WTC11 (cell line): ENCODE results near the gene MYCBPAP. TPM values are rescaled to one million over a fixed set of nuclear protein-coding genes. Genes with fewer than 3 reads are reported as not detected.

Source experiments
- ATAC-seq: fragments of 200-7000 bp; cut with Tn5 transposase; 2 replicates; pipeline ENCODE4 v1.10.0; 2021; ENCODE audit warnings: mild to moderate bottlenecking, moderate library complexity
- CTCF ChIA-PET: fragments of 300-600 bp; sonication (Branson Sonifier 250); formaldehyde crosslinking; loops from one replicate; lab custom pipeline; 2021; ENCODE audit warnings: antibody characterized with exemption; lab: Charles Lee
- POLR2A ChIA-PET: fragments of 350-600 bp; sonication (Branson Sonifier 250); formaldehyde crosslinking; loops from one replicate; lab custom pipeline; 2021; ENCODE audit warnings: antibody characterized with exemption; lab: Charles Lee
- DNase-seq: peaks from one replicate; pipeline ENCODE4 v3.0.0; 2021; ENCODE audit warnings: low spot score
- H3K27ac Mint-ChIP-seq: 2 replicates; pipeline ENCODE4 v1.8.0; 2021; ENCODE audit warnings: mixed read lengths
- H3K27me3 Mint-ChIP-seq: 2 replicates; pipeline ENCODE4 v1.8.0; 2021; ENCODE audit warnings: low read depth, mild to moderate bottlenecking, moderate library complexity, mixed read lengths
- H3K36me3 Mint-ChIP-seq: 2 replicates; pipeline ENCODE4 v1.8.0; 2021; ENCODE audit warnings: mixed read lengths
- H3K4me1 Mint-ChIP-seq: 2 replicates; pipeline ENCODE4 v1.8.0; 2022; ENCODE audit warnings: mixed read lengths
- H3K4me3 Mint-ChIP-seq: 2 replicates; pipeline ENCODE4 v1.8.0; 2021; ENCODE audit warnings: mild to moderate bottlenecking, moderate library complexity, mixed read lengths
- H3K9me3 Mint-ChIP-seq: 2 replicates; pipeline ENCODE4 v1.8.0; 2021; ENCODE audit warnings: mixed read lengths
- ARID4B ChIP-seq: sonication (generic); formaldehyde crosslinking; IDR thresholded peaks from 2 replicates; pipeline ENCODE4 v1.8.0; 2023; ENCODE audit warnings: missing genetic modification reagents, mild to moderate bottlenecking, borderline replicate concordance
- E2F5 ChIP-seq: sonication (generic); formaldehyde crosslinking; IDR thresholded peaks from 2 replicates; pipeline ENCODE4 v1.8.1; 2022; ENCODE audit warnings: mild to moderate bottlenecking, moderate library complexity, missing genetic modification reagents
- FOXK1 ChIP-seq: sonication (generic); formaldehyde crosslinking; IDR thresholded peaks from 2 replicates; pipeline ENCODE4 v1.8.0; 2022; ENCODE audit warnings: mild to moderate bottlenecking, moderate library complexity, missing genetic modification reagents
- FOXP1 ChIP-seq: sonication (generic); formaldehyde crosslinking; IDR thresholded peaks from 2 replicates; pipeline ENCODE4 v1.8.0; 2022; ENCODE audit warnings: missing genetic modification reagents, mild to moderate bottlenecking, moderate library complexity, borderline replicate concordance
- GABPB1 ChIP-seq: sonication (generic); formaldehyde crosslinking; IDR thresholded peaks from 2 replicates; pipeline ENCODE4 v1.8.1; 2023; ENCODE audit warnings: mild to moderate bottlenecking, missing genetic modification reagents
- GTF2I ChIP-seq: fragments of 250-450 bp; sonication (Bioruptor Pico); conservative IDR thresholded peaks from 2 replicates; pipeline ENCODE4 v1.4.0; 2021; ENCODE audit warnings: mild to moderate bottlenecking
- IRF1 ChIP-seq: sonication (generic); formaldehyde crosslinking; IDR thresholded peaks from 2 replicates; pipeline ENCODE4 v1.8.0; 2023; ENCODE audit warnings: missing genetic modification reagents
- JAZF1 ChIP-seq: fragments of 250-450 bp; sonication (Bioruptor Pico); IDR thresholded peaks from 2 replicates; pipeline ENCODE4 v1.9.0; 2021; ENCODE audit warnings: moderate library complexity, mild to moderate bottlenecking, inconsistent platforms
- MYBL2 ChIP-seq: sonication (generic); formaldehyde crosslinking; IDR thresholded peaks from 2 replicates; pipeline ENCODE4 v1.8.1; 2023; ENCODE audit warnings: mild to moderate bottlenecking, moderate library complexity, missing genetic modification reagents
- NFATC4 ChIP-seq: fragments of 250-450 bp; sonication (Bioruptor Pico); IDR thresholded peaks from 2 replicates; pipeline ENCODE4 v1.9.0; 2021; ENCODE audit warnings: mild to moderate bottlenecking
- NFYB ChIP-seq: sonication (generic); formaldehyde crosslinking; conservative IDR thresholded peaks from 2 replicates; pipeline ENCODE4 v1.8.0; 2022; ENCODE audit warnings: low read depth, missing genetic modification reagents
- NR1H2 ChIP-seq: sonication (generic); formaldehyde crosslinking; IDR thresholded peaks from 2 replicates; pipeline ENCODE4 v1.9.0; 2021; ENCODE audit warnings: mild to moderate bottlenecking, moderate library complexity, missing genetic modification reagents
- PRDM15 ChIP-seq: sonication (generic); formaldehyde crosslinking; IDR thresholded peaks from 2 replicates; pipeline ENCODE4 v1.8.0; 2022; ENCODE audit warnings: missing genetic modification reagents
- SMAD4 ChIP-seq: sonication (generic); formaldehyde crosslinking; IDR thresholded peaks from 2 replicates; pipeline ENCODE4 v1.8.0; 2022; ENCODE audit warnings: mild to moderate bottlenecking, missing genetic modification reagents
- TCF7 ChIP-seq: sonication (generic); formaldehyde crosslinking; IDR thresholded peaks from 2 replicates; pipeline ENCODE4 v1.8.0; 2022; ENCODE audit warnings: mild to moderate bottlenecking, low read depth, missing genetic modification reagents, moderate library complexity
- ZBTB21 ChIP-seq: sonication (generic); formaldehyde crosslinking; IDR thresholded peaks from 2 replicates; pipeline ENCODE4 v1.8.1; 2023; ENCODE audit warnings: mild to moderate bottlenecking, missing genetic modification reagents, borderline replicate concordance
- ZNF121 ChIP-seq: sonication (generic); formaldehyde crosslinking; IDR thresholded peaks from 2 replicates; pipeline ENCODE4 v1.8.0; 2023; ENCODE audit warnings: missing genetic modification reagents
- ZNF263 ChIP-seq: sonication (generic); formaldehyde crosslinking; IDR thresholded peaks from 2 replicates; pipeline ENCODE4 v1.8.1; 2022; ENCODE audit warnings: low read depth, mild to moderate bottlenecking, moderate library complexity, missing genetic modification reagents
- ZNF317 ChIP-seq: sonication (generic); formaldehyde crosslinking; IDR thresholded peaks from 2 replicates; pipeline ENCODE4 v1.8.1; 2023; ENCODE audit warnings: low read depth, mild to moderate bottlenecking, moderate library complexity, missing genetic modification reagents, borderline replicate concordance
- ZNF423 ChIP-seq: fragments of 250-450 bp; sonication (Bioruptor Pico); IDR thresholded peaks from 2 replicates; pipeline ENCODE4 v2.1.2; 2022; ENCODE audit warnings: mild to moderate bottlenecking, moderate library complexity
- ZNF512 ChIP-seq: sonication (generic); formaldehyde crosslinking; IDR thresholded peaks from 2 replicates; pipeline ENCODE4 v1.8.1; 2022; ENCODE audit warnings: missing genetic modification reagents, borderline replicate concordance
- total RNA-seq: library from RNA; stranded (reverse); gene quantifications from 3 replicates; pipeline ENCODE4 v1.2.3, GENCODE V29; 2021

The MYCBPAP gene
- total RNA-seq, 1 experiment from 2014 or later: 5.7 TPM

- no peak for TF ChIP-seq IRF1 (CRISPR knock-in tag)
- no peak for TF ChIP-seq ZNF512 (CRISPR knock-in tag)
- TF ChIP-seq NFATC4 (CRISPR knock-in tag): no peak
- no peak for TF ChIP-seq ZNF423
- no peak for TF ChIP-seq TCF7 (CRISPR knock-in tag)
- no peak for TF ChIP-seq ZNF263 (CRISPR knock-in tag)
Observed at GRCh38 chr17:50566886-50567285, 58.6 kb downstream of the MYCBPAP start (continued).

GRCh38 chr17:50568659-50569058, 60.4 kb downstream of the MYCBPAP start:
- Mint-ChIP-seq H3K27ac (no peak overlapping the region), H3K4me3 (no peak overlapping the region), H3K4me1 (peaks cover 36% of the 10 kb centered on the region), H3K27me3 (peaks cover 41% of the 10 kb centered on the region), H3K36me3 (no peaks in the 10 kb centered on the region), H3K9me3 (no peaks in the 10 kb centered on the region)
- CTCF ChIA-PET: interaction anchor here (0.5 kb wide), 1 partner anchor 94 kb away, joined by 3 read pairs; no protein-coding TSS in a partner anchor
- POLR2A ChIA-PET: no interaction called here
- ATAC-seq (no peak), DNase-seq (no peak)
- TF ChIP-seq NFYB (no peak), FOXK1 (CRISPR knock-in tag) (no peak), ZNF121 (CRISPR knock-in tag) (no peak), JAZF1 (CRISPR knock-in tag) (no peak), ZNF317 (CRISPR knock-in tag) (no peak), GABPB1 (CRISPR knock-in tag) (no peak), ZBTB21 (CRISPR knock-in tag) (no peak), NR1H2 (CRISPR knock-in tag) (no peak), MYBL2 (no peak), E2F5 (CRISPR knock-in tag) (no peak), PRDM15 (no peak), GTF2I (CRISPR knock-in tag) (no peak), FOXP1 (CRISPR knock-in tag) (no peak), SMAD4 (no peak), ARID4B (no peak)
